Heart right ventricle (tissue), 16 donors: Measurements from ENCODE around the gene TIMM17A. TPM values are rescaled to one million over a fixed set of nuclear protein-coding genes. Genes with fewer than 3 reads are reported as not detected.

ENCODE experiments used
- ATAC-seq, 8 donors: fragments of 200-7000 bp; cut with Tn5 transposase; one replicate each; pipeline ENCODE4 v1.9.1; 2020; ENCODE audit warnings: mild to moderate bottlenecking in 8 of 8, moderate library complexity in 8 of 8, moderate number of reproducible peaks in 1 of 8
- DNase-seq, 2 donors: peaks; one replicate each; pipeline ENCODE4 v3.0.0-alpha.2; 2020
- H3K27ac ChIP-seq, 10 donors: fragments of 200-600 bp; sonication (generic) in 2 of 10; one replicate each; pipeline versions ENCODE4 v1.5.0 to v1.8.0; 2020 to 2022; ENCODE audit warnings: mild to moderate bottlenecking in 3 of 10
- H3K27me3 ChIP-seq, 7 donors: fragments of 200-600 bp; one replicate each; pipeline ENCODE4 v1.8.0; 2021 to 2022; ENCODE audit warnings: mild to moderate bottlenecking in 2 of 7
- H3K36me3 ChIP-seq, 9 donors: fragments of 200-600 bp; sonication (generic) in 1 of 9; one replicate each; pipeline versions ENCODE4 v1.5.0 to v1.8.0; 2020 to 2022; ENCODE audit warnings: mild to moderate bottlenecking in 2 of 9
- H3K4me1 ChIP-seq, 9 donors: fragments of 200-600 bp; sonication (generic) in 1 of 9; one replicate each; pipeline versions ENCODE4 v1.5.0 to v1.8.0; 2020 to 2022; ENCODE audit warnings: mild to moderate bottlenecking in 4 of 9
- H3K4me3 ChIP-seq, 10 donors: fragments of 200-600 bp; sonication (generic) in 2 of 10; one replicate each; pipeline versions ENCODE4 v1.5.0 to v1.8.0; 2020 to 2022; ENCODE audit warnings: mild to moderate bottlenecking in 7 of 10, moderate library complexity in 2 of 10
- H3K9me3 ChIP-seq, 11 donors: fragments of 200-600 bp in 10 of 11; sonication (generic) in 2 of 11; one replicate each; pipeline versions ENCODE4 v1.5.0 to v1.8.0; 2013 to 2022; ENCODE audit warnings: mild to moderate bottlenecking in 2 of 11, control low read depth in 1 of 11, moderate library complexity in 1 of 11
- CTCF ChIP-seq, 9 donors: fragments of 200-600 bp; sonication (generic) in 2 of 9; IDR thresholded peaks; one replicate each; pipeline versions ENCODE4 v1.5.0 to v1.8.0; 2021 to 2022; ENCODE audit warnings: antibody characterized with exemption in 9 of 9, mild to moderate bottlenecking in 5 of 9, moderate library complexity in 1 of 9
- WGBS, 2 donors: extraction: QIAGEN DNeasy Blood & Tissue Kit; methylation state at CpG; one replicate each; pipeline ENCODE4 v1.1.7; 2013; ENCODE audit warnings: inconsistent platforms in 1 of 2; 5-methylcytosine and 5-hydroxymethylcytosine counted together
- intact Hi-C, 10 donors: fragments of 100-400 bp; cut with DNase I; formaldehyde crosslinking; loops; one replicate each; pipeline versions ENCODE4 v1.11.1 to v1.14.2; 2022
- polyA plus RNA-seq, 2 donors: library from polyadenylated mRNA; stranded (reverse); fragments of 200-250 nt; gene quantifications; one replicate each; pipeline ENCODE4 v1.2.3, GENCODE V29; 2013
- total RNA-seq, 10 donors: library from RNA; stranded (reverse); fragmentation: NEBNext Ultra II Directional in 3 of 10; extraction: Animal tissue kit (Norgen Biotek cat#: 25700) in 3 of 10; gene quantifications; one replicate each; pipeline versions ENCODE4 v1.2.1 to v1.2.4, GENCODE V29; 2021 to 2023
- donor health status: Arrhythmogenic right ventricular cardiomyopathy.
- donor health status: ischemic (EF 13 %, LVEDD 7.1; RV severe dilation, severe dysfunction).
- donor health status: healthy with polysubstance abuse.
- donor health status: DM: no; HTN: yes; CAD: no.
- donor health status: DM: no; HTN: no; CAD: no.
- donor health status: ischemic (EF 25% LVEDD 6.9; RV normal size, moderate dysfunction).
- donor health status: ischemic (EF 25% LVEDD 5.7; RV mildly dilated, moderate dysfunction).
- donor health status: healthy.
- donor health status: DM: yes; HTN: yes; CAD: no.
- donor health status: Ischemic cardiomyopathy.
- donor health status: ischemic (EF 35%, LVEDD 5.7; RV mildly dilated, moderate dysfunction).
- donor health status: nonischemic (EF 11% LVEDD 7.7; RV severe dilation, severe dysfunction).
- donor health status: DM: yes; HTN: yes; CAD: no.
- donor health status: PGD.
- donor health status: ischemic (EF 29% LVEDD 5.4; RV normal size, mild dysfunction).
- donor health status: nonischemic (EF 23%, LVEDD 6.1; RV moderate dilation, normal function).

Gene TIMM17A
- total and polyA plus RNA-seq, 12 donors = 49.7 to 113 (median 88.9) TPM

- H3K4me1 ChIP-seq = peaks cover 3 to 16% (median 10%) of the 10 kb centered on the region in 9 donors
- H3K36me3 ChIP-seq = no peaks in the 10 kb centered on the region
- H3K9me3 ChIP-seq = no peaks in the 10 kb centered on the region
- no peak overlapping the region for H3K27ac ChIP-seq
- H3K27me3 ChIP-seq = no peaks in the 10 kb centered on the region
- DNase-seq (no peak), ATAC-seq (no peak)
- H3K4me3 ChIP-seq = no peak overlapping the region
- 78 to 82% methylated on average over 4 of the region's 4 CpGs for WGBS, 2 donors
- intact Hi-C loops = loop anchor here in 3 of 10 donors (5.0 kb wide), 2 partner anchors 35 to 40 kb away; partner anchors contain the start of gene LMOD1 (in 2 of the 3)
- no peak for TF ChIP-seq CTCF (IDR thresholded peaks at IDR 0.05)
Measured at GRCh38 chr1:201911826-201912571, 43.3 kb upstream of the TIMM17A start.

- no peak for DNase-seq
- WGBS, 2 donors = 74 to 75% methylated on average over 5 of the region's 5 CpGs
- H3K4me1 ChIP-seq = peaks cover 3 to 24% (median 18%) of the 10 kb centered on the region in 9 donors
- no peaks in the 10 kb centered on the region for H3K9me3 ChIP-seq
- H3K27ac ChIP-seq = peak overlapping the region in 3 of 10 donors; percentile 13 to 39 (median 31)
- no peak for TF ChIP-seq CTCF (IDR thresholded peaks at IDR 0.05)
- peak in 1 of 8 donors; percentile 36 for ATAC-seq
- H3K27me3 ChIP-seq = no peaks in the 10 kb centered on the region
- no peaks in the 10 kb centered on the region for H3K36me3 ChIP-seq
- intact Hi-C loops = loop anchor here in 3 of 10 donors (5.0 kb wide), 2 partner anchors 34 to 39 kb away; partner anchors contain the start of gene LMOD1 (in 2 of the 3)
- H3K4me3 ChIP-seq = no peak overlapping the region
Measured at GRCh38 chr1:201912832-201913231, 42.5 kb upstream of the TIMM17A start.

GRCh38 chr1:201914456-201915235 lies 40.7 kb upstream of the TIMM17A start:
- intact Hi-C loops = loop anchor here in 3 of 10 donors (5.0 kb wide), 2 partner anchors 33 to 38 kb away; partner anchors contain the start of gene LMOD1 (in 2 of the 3)
- Histone ChIP-seq H3K27ac (no peak overlapping the region), H3K4me3 (no peak overlapping the region), H3K4me1 (peaks cover 3 to 37% (median 20%) of the 10 kb centered on the region in 9 donors), H3K27me3 (no peaks in the 10 kb centered on the region), H3K9me3 (no peaks in the 10 kb centered on the region), H3K36me3 (no peaks in the 10 kb centered on the region)
- no peak for TF ChIP-seq CTCF (IDR thresholded peaks at IDR 0.05)
- ATAC-seq = no peak
- 74 to 75% methylated on average over 14 of the region's 14 CpGs for WGBS, 2 donors
- DNase-seq = no peak

- H3K27me3 ChIP-seq = no peaks in the 10 kb centered on the region
- H3K4me1 ChIP-seq = peaks cover 3 to 40% (median 20%) of the 10 kb centered on the region in 9 donors
- TF ChIP-seq CTCF (IDR thresholded peaks at IDR 0.05) = no peak
- intact Hi-C loops = no loop called here
- peak; percentile 23 to 69 (median 58) for ATAC-seq
- peak in 1 of 2 donors; percentile 63 for DNase-seq
- H3K9me3 ChIP-seq = peaks cover 0 to under 1% (median 0%) of the 10 kb centered on the region in 11 donors
- H3K36me3 ChIP-seq = no peaks in the 10 kb centered on the region
- peak overlapping the region in 9 of 10 donors; percentile 39 to 76 (median 73) for H3K27ac ChIP-seq
- WGBS, 2 donors = 48 to 50% methylated on average over 11 of the region's 11 CpGs
- H3K4me3 ChIP-seq = no peak overlapping the region
Measured at GRCh38 chr1:201916649-201917249, 38.6 kb upstream of the TIMM17A start.
